Measurements from ENCODE around the gene TMEM80. TPM values are rescaled to one million over a fixed set of nuclear protein-coding genes. Genes with fewer than 3 reads are reported as not detected.
"Not testable (repeated sequence)": the region's sequence is repeated elsewhere in the genome, so short reads cannot be mapped to it uniquely, and the experiment has no call there.

TMEM80 gene
- total RNA-seq, 1 donor from 2014 or later = 15.5 TPM

- DNase-seq (ENCODE audit: low spot score) = no peak
- intact Hi-C loops (cut with DNase I) = no loop called here
These were observed 21.2 kb upstream of the TMEM80 start for GRCh38 chr11:674406-674805.

DNA sequence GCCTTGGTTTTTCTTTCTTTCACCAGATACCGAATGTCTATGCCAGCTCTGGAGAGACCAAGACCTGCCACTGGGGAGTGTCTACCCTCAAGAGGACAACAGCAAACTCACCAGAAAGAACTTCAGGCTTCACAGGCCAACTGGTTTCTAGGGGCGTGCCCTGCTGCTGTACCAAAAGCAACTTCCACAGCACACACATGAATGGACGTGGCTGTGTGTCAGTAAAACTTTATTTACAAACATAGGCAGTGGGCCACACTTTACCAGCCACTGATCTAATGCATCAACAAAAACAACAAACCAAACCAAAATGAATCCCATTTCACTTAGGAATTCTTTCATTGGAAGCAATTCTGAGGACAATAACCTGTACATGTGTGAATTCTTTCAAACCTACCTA is 17.3 kb upstream of the TMEM80 start:
- DNase-seq (ENCODE audit: low spot score) = no peak
- intact Hi-C loops (cut with DNase I) = no loop called here

DNA sequence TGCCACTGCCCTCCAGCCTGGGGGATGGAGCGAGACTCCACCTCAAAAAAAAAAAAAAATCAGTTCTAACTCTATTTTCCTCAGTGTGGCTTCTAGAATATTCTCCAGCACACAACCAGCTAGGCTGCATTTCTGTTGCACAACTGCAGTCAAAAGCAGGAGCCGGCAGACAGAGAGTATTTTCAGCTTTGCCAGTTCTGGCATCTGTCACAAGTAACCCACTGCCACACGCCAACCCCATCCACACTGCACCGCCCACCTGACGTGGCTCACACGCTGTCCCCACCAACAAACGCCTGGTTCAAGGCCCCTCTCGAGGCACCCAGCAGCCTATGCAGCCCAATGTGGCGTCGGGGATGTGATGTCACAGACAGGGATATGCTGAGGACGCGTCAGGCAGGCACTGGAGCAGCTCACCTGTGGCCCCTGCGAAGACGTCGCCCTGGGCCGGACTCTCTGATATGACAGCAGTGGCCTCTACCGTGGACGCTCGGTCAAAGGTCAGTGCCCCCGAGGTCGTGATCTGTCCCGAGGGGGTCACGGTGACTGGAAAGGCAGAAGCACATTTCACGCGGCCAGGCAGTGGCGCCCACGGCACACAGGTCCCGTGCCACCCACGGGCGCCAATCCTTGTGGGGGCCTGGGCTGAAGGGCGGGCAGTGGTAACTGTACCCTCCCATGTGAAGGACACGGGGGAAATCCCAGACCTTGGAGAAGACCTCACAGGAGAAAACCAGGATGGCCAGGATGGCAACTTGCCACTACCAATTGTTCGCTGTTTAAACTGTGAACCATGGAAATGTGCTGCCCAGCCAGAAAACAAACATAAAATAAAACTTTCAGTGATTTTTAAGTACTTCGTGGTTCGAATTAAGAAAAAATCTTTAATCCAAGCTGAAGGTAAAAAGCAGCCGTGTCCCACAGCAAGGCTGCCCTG is 16.1 kb upstream of the TMEM80 start:
- DNase-seq (ENCODE audit: low spot score) = no peak

GRCh38 chr11:680476-680875 is 15.1 kb upstream of the TMEM80 start:
- intact Hi-C loops (cut with DNase I) = no loop called here

More for the DNA sequence above, 16.1 kb upstream of the TMEM80 start:
- intact Hi-C loops (cut with DNase I) = no loop called here

DNA sequence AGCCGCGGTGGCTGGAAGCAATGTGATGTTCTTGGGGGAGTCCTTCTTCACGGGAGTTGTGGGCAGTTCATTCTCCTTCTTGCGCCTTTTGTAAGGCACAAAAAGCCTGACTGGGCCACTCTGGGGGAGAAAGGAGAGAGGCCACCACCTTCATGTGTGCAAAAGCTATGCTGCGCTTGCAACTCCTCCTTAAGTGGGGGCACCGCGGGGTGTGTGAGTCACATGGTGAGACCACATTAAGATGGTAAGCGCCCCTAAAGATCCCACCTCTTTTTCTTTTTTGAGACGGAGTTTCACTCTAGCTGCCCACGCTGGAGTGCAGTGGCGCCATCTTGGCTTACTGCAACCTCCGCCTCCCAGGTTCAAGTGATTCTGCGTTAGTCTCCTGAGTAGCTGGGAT is 14.6 kb upstream of the TMEM80 start:
- intact Hi-C loops (cut with DNase I) = no loop called here
- DNase-seq (ENCODE audit: low spot score) = no peak

More at GRCh38 chr11:680476-680875, 15.1 kb upstream of the TMEM80 start:
- DNase-seq (ENCODE audit: low spot score) = no peak

- no peak for DNase-seq (ENCODE audit: low spot score)
- intact Hi-C loops (cut with DNase I) = no loop called here
These were observed 9.0 kb upstream of the TMEM80 start for GRCh38 chr11:686451-687243.

- intact Hi-C loops (cut with DNase I) = no loop called here
- no peak for DNase-seq (ENCODE audit: low spot score)
These were observed 7.9 kb upstream of the TMEM80 start for GRCh38 chr11:687751-688150.

- intact Hi-C loops (cut with DNase I) = no loop called here
- DNase-seq (ENCODE audit: low spot score) = no peak
These were observed 6.9 kb upstream of the TMEM80 start for GRCh38 chr11:688681-689080.

GRCh38 chr11:689625-690024 is 6.0 kb upstream of the TMEM80 start:
- intact Hi-C loops (cut with DNase I) = no loop called here
- no peak for DNase-seq (ENCODE audit: low spot score)

DNA sequence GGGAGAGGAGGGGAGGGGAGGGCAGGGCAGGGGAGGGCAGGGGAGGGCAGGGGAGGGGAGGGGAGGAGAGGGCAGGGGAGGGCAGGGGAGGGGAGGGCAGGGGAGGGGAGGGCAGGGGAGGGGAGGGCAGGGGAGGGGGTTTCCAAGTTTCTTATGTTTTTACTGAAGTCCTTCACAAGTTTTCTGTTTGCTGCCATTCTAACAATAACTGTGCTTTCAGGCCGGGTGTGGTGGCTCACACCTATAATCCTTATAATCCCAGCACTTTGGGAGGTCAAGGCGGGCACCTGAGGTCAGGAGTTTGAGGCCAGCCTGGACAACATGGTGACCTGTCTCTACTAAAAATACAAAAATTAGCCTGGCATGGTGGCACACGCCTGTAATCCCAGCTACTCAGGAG is 5.4 kb upstream of the TMEM80 start:
- DNase-seq (ENCODE audit: low spot score); intact Hi-C loops (cut with DNase I): not testable (repeated sequence)

GRCh38 chr11:690738-691633 is 4.6 kb upstream of the TMEM80 start:
- no peak for DNase-seq (ENCODE audit: low spot score)

DNA sequence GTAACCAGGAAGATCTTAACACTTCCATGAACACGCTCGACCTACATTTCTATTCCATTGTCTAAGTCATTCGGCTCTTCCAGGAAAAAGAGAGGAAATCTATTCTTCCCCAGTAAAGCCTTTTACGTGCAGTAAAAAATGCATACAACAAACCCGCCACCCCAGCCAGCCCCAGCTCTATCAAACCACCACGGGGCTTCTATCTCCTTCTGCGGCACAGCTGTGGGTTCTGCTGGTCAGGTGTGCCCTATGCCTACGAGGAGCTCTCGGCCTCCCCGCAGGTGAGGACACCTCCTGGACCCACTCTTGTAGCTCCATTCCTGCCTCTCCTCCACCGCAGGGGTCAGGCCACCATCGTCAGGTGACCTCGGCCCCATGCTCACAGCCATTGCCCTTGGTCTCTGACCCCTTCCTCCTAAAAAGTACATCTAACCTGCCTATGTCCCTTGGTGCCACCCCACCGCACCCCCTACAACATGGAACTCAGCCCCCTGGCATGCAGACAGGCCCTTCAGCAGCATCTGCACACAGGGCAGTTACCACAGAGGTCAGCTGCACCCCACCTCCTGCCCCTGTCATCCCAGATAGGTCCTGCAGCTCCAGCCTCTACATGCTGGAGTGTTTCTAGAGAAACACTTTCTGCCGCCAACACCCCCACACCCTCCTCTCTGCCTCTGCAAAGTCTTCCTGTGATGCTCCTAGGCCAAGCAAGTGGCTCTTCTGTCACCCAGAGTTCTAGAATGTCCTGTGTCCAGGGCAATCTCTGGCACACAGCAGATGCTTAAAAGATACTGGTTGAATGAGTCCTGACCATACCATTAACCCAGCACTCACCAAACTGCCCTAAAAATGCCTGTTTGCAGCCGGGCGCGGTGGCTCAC is 3.7 kb upstream of the TMEM80 start:
- DNase-seq (ENCODE audit: low spot score) = no peak

More at GRCh38 chr11:690738-691633, 4.6 kb upstream of the TMEM80 start:
- intact Hi-C loops (cut with DNase I) = no loop called here

DNA sequence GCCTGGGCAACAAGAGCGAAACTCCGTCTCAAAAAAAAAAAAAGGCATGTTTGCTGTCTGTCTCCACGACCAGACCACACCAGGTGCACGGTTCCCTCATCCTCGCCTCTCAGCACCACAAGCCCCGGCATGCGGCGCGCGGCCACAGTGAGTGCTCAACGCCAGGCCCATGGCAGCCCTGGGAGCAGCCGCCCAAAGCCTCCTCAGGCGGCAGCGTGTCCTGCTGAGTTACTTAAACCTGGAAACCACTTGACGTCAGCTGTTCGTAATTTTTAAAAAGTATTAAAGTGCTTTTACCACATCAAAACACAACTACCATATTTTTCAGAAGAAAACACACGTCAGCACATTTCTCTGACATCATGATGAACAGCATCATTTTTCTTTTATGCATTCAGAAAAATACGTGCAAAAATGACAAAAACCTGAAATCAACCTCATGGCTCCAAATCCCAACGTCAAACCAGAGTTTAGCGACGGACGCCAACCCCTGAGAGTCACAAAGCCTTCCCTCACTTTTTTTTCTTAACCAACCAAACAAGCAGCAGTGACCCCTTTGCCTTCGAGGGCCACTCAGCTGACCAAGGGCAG is 2.7 kb upstream of the TMEM80 start:
- no peak for DNase-seq (ENCODE audit: low spot score)
- intact Hi-C loops (cut with DNase I) = no loop called here

More for the DNA sequence above, 3.7 kb upstream of the TMEM80 start:
- intact Hi-C loops (cut with DNase I) = no loop called here

- intact Hi-C loops (cut with DNase I) = no loop called here
- no peak for DNase-seq (ENCODE audit: low spot score)
These were observed 2.2 kb upstream of the TMEM80 start for GRCh38 chr11:693415-693831.

DNA sequence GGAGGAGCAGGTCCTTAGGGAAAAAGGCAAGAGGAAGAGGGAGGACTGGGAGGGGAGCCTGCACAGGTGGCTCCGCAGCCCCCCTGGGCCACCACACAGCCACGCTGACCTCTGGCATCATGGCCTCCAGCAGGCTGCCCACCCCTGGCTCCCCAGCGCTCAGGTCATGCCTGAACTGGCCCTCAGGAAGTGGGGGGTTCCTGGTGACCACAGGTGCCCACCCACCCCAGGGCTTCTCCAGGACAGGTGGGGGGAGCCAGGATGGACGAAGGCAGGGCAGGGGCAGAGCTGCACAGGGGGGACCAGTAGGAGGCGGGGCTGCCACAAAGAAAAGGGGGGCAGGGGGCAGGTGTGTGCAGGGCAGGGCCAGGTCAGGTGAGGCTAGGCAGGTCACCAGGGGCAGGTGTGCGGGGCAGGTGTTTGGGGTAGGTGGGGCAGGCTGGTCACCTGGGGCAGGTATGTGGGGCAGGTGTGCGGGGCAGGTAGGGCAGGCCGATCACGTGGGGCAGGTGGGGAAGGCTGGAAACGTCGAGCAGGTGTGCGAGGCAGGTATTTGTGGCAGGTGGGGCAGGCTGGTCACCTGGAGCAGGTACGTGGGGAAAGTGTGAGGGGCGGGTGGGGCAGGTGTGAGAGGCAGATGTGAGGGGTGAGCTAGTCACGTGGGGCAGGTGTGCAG is 1.6 kb upstream of the TMEM80 start:
- no peak for DNase-seq (ENCODE audit: low spot score)
- intact Hi-C loops (cut with DNase I) = no loop called here

GRCh38 chr11:694563-695287 is 891 bp upstream of the TMEM80 start, which contains the start of gene DEAF1:
Gene DEAF1, minus strand, starts transcription at chr11:695222. Its CDS starts 175 bp downstream, at chr11:695047.
- peak; percentile 100 for DNase-seq (ENCODE audit: low spot score)
- intact Hi-C loops (cut with DNase I) = loop anchor here (1.0 kb wide), 1 partner anchor 53 kb away; the partner anchor contains the start of gene TALDO1

- DNase-seq (ENCODE audit: low spot score) = no peak
These were observed 403 bp upstream of the TMEM80 start for GRCh38 chr11:695288-695537.

More at GRCh38 chr11:695288-695537, 403 bp upstream of the TMEM80 start:
- intact Hi-C loops (cut with DNase I) = loop anchor here (1.0 kb wide), 1 partner anchor 52 kb away; the partner anchor contains the start of gene TALDO1

Data from cardiac septum (tissue), 1 donor.